GM18505 (cell line): ENCODE data around the gene IL1F10.

Experiments
- ATAC-seq: cut with Tn5 transposase; IDR thresholded peaks from one replicate; pipeline ENCODE4 v1.9.1; 2021; ENCODE audit not compliant: unreplicated experiment
- POLR2A ChIP-seq: IDR thresholded peaks from 4 replicates; pipeline ENCODE4 v1.6.1; 2011; ENCODE audit warnings: borderline replicate concordance; ENCODE audit not compliant: insufficient read depth, insufficient read length; ENCODE audit errors: extremely low read depth

IL1F10 gene

GRCh38 chr2:113064281-113064680 is 3.5 kb upstream of the IL1F10 start:
- TF ChIP-seq POLR2A = no peak
- no peak for ATAC-seq

DNA sequence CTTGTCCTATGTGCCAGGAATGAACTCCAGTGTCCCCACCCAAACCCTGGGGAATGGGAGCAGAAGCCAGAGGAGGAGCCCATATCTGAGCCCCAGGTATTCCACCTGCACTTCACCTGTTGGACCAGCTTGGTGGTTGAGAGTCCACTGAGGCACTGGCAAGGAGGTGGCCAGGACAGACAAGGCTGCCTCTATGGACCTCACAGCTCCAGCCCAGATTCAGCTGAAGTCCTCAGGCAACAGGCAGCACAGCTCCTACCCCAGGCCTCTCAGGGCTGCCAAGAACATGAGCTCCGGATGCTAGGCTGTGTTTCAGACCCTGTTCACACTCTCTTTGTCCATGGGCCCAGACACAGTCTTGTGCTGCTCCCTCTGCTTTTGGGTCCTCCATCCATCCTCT is 2.9 kb upstream of the IL1F10 start:
- TF ChIP-seq POLR2A = no peak
- no peak for ATAC-seq

DNA sequence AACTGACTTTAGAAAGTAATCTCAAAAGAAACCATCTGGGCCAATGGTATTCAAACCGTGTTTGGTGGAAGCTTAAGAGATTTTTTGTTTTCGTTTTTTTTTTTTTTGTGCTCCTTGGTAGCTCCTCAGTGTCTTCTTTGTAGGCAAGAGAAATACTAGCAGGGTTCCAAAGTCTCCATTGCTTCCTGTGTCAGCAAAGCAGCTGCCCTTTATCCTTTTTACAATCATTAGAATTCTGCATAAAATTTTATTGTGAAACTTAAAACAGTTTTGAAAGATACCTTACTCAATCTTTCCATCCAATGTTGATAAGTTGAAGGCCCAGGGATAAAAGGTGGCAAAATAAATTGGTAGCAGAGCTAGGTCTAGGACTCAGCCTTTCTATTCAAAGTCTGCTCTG is 479 bp downstream of the IL1F10 start:
- no peak for ATAC-seq
- no peak for TF ChIP-seq POLR2A

GRCh38 chr2:113068706-113069485 is 1.1 kb downstream of the IL1F10 start:
- ATAC-seq = no peak

GRCh38 chr2:113069676-113070605 is 2.2 kb downstream of the IL1F10 start:
- no peak for TF ChIP-seq POLR2A

More at GRCh38 chr2:113068706-113069485, 1.1 kb downstream of the IL1F10 start:
- no peak for TF ChIP-seq POLR2A

DNA sequence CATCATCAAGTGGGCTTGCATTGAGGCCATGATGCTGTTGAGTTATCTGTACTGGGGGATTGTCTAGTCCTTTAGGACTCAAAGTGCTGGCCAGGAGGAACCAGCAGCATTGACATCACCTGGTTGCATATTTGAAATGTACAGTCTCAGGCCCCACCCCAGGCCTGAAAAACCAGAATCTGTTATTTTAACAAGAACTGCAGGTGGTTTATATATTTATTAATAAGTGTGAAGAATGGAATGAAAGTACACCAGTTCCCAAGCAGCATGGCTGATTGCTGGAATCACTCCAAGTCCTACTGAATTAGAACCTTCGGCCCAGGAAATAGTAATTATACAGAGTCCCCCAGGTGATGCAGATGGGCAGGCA is 2.8 kb downstream of the IL1F10 start:
- no peak for TF ChIP-seq POLR2A
- no peak for ATAC-seq

More at GRCh38 chr2:113069676-113070605, 2.2 kb downstream of the IL1F10 start:
- ATAC-seq = no peak

DNA sequence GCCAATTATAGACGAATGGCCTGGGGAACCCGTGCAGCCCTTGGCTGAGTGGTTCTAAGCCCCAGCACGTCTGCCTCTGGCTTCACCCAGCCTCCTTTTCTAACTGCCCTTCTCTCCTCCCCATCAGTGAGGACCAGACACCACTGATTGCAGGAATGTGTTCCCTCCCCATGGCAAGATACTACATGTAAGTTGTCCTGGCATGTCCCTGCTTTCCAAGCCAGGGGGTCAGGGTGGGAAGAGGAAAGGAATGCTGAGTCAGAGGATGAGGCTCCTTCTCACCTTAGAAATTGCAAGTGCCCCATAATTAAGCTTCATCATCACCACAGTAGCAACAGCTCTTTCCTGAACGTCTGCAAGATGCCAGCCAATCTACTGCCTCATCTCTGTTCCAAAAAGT is 4.8 kb downstream of the IL1F10 start:
- TF ChIP-seq POLR2A = no peak
- ATAC-seq = no peak

GRCh38 chr2:113073325-113073834 is 5.6 kb downstream of the IL1F10 start:
- no peak for ATAC-seq
- TF ChIP-seq POLR2A = no peak

DNA sequence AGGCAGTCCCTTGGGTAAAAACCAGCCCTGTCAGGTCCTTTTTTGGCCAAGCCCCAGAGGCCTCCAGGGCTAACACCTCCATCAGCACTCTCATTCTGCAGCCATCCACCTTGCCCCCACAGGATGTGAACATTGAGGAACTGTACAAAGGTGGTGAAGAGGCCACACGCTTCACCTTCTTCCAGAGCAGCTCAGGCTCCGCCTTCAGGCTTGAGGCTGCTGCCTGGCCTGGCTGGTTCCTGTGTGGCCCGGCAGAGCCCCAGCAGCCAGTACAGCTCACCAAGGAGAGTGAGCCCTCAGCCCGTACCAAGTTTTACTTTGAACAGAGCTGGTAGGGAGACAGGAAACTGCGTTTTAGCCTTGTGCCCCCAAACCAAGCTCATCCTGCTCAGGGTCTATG is 7.3 kb downstream of the IL1F10 start:
- no peak for ATAC-seq
- TF ChIP-seq POLR2A = no peak

DNA sequence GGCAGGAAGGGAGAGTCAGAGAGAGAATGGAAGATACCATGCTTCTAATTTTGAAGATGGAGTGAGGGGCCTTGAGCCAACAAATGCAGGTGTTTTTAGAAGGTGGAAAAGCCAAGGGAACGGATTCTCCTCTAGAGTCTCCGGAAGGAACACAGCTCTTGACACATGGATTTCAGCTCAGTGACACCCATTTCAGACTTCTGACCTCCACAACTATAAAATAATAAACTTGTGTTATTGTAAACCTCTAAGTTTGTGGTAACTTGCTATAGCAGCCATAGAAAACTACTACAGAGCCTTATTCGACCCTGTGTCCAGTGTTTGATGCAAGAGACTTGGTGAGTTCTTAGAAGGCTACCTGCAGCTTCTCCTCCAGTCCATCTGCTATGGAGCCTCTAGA is 7.8 kb downstream of the IL1F10 start:
- no peak for TF ChIP-seq POLR2A
- no peak for ATAC-seq

- no peak for ATAC-seq
- TF ChIP-seq POLR2A = no peak
These were observed 9.3 kb downstream of the IL1F10 start for GRCh38 chr2:113076954-113077669.

DNA sequence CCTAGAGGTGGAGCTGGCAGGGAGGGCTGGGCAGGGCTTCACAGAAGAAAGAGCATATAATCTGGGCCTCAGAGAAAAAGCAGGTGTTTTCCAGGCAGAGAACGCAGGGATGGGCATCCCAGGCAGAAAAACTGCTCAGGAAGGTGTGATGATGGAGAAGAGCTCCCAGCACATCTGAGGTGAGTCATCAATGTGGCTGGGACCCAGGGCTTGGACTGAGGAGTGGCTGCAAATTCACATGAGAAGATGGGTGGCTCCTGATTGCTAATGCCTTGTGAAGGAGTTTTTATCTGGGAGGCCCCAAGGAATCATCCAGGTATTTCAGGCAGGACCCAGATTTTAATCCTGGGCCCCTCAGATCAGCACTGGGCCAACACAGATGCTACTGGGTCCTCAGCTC is 10.2 kb downstream of the IL1F10 start:
- ATAC-seq = no peak
- no peak for TF ChIP-seq POLR2A

- no peak for ATAC-seq
- TF ChIP-seq POLR2A = no peak
These were observed 10.6 kb downstream of the IL1F10 start for GRCh38 chr2:113078350-113078839.
